Thymus (tissue), 11 donors: Measurements from ENCODE around the gene RAD18. TPM values are rescaled to one million over a fixed set of nuclear protein-coding genes. Genes with fewer than 3 reads are reported as not detected.

Experiments
- DNase-seq, 9 donors: peaks; one replicate each; pipeline ENCODE4 v3.0.0-alpha.2; 2013; ENCODE audit warnings: low spot score in 9 of 9, low read depth in 6 of 9, missing footprints in 1 of 9
- H3K27ac ChIP-seq, 2 donors: one replicate each; pipeline ENCODE4 v1.5.1; 2013; ENCODE audit warnings: control low read depth in 1 of 2, low read depth in 1 of 2, low read length in 1 of 2, mild to moderate bottlenecking in 1 of 2, moderate library complexity in 1 of 2
- H3K27me3 ChIP-seq, 2 donors: one replicate each; pipeline ENCODE4 v1.5.1; 2013; ENCODE audit warnings: low read length in 1 of 2; ENCODE audit not compliant: control insufficient read depth in 2 of 2, insufficient read depth in 1 of 2
- H3K36me3 ChIP-seq, 2 donors: one replicate each; pipeline ENCODE4 v1.5.1; 2013; ENCODE audit warnings: low read length in 1 of 2, mild to moderate bottlenecking in 1 of 2, moderate library complexity in 1 of 2; ENCODE audit not compliant: control insufficient read depth in 2 of 2, insufficient read depth in 2 of 2
- H3K4me1 ChIP-seq, 2 donors: one replicate each; pipeline ENCODE4 v1.5.1; 2013; ENCODE audit warnings: low read length in 2 of 2; ENCODE audit not compliant: control insufficient read depth in 2 of 2, insufficient read depth in 2 of 2
- H3K4me3 ChIP-seq, 2 donors: one replicate each; pipeline ENCODE4 v1.5.1; 2013; ENCODE audit warnings: low read length in 2 of 2, control low read depth in 1 of 2, mild to moderate bottlenecking in 1 of 2
- H3K9me3 ChIP-seq, 2 donors: one replicate each; pipeline ENCODE4 v1.5.1; 2013; ENCODE audit warnings: low read length in 1 of 2, mild to moderate bottlenecking in 1 of 2; ENCODE audit not compliant: control insufficient read depth in 2 of 2, insufficient read depth in 1 of 2
- WGBS: extraction: QIAGEN DNeasy Blood & Tissue Kit; methylation state at CpG from one replicate; pipeline ENCODE4 v1.1.7; 2013; 5-methylcytosine and 5-hydroxymethylcytosine counted together
- polyA plus RNA-seq: library from polyadenylated mRNA; stranded (reverse); fragments of 200-250 nt; gene quantifications from one replicate; pipeline ENCODE4 v1.2.3, GENCODE V29; 2013
- total RNA-seq: library from RNA; stranded (reverse); fragments of 120-200 nt; gene quantifications from one replicate; pipeline ENCODE4 v1.2.4, GENCODE V29; 2013
- donor health status: healthy.

RAD18 gene
- total and polyA plus RNA-seq, 2 donors, result 4.0 to 14.5 TPM

DNA sequence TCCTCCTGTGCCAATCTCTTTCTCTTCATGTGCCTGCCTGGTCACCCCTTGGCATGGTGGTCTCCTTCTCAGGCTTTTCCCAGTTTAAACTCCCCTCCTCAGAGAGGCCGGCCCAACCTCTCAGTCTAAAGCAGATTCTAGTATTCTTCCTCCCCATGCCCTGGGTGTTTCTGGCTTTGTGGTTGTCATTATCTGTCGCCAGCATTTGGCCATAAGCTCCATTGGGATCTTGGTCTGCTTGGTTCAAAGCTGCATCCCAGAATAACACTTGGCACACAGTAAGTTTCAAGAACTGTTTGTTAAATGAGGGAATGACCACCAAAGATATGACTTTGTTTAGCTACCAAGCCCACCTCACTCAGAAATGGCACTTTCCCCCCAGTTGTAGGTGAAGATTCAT lies 11.2 kb upstream of the RAD18 start:
- H3K36me3 ChIP-seq, result no peaks in the 10 kb centered on the region
- H3K27me3 ChIP-seq, result peaks cover 2 to 3% of the 10 kb centered on the region in 2 donors
- peaks cover 0 to 3% of the 10 kb centered on the region in 2 donors for H3K9me3 ChIP-seq
- no peaks in the 10 kb centered on the region for H3K4me1 ChIP-seq
- 97% methylated on average over 2 of the region's 2 CpGs for WGBS
- H3K27ac ChIP-seq, result no peak overlapping the region
- no peak overlapping the region for H3K4me3 ChIP-seq
- no peak for DNase-seq

DNA sequence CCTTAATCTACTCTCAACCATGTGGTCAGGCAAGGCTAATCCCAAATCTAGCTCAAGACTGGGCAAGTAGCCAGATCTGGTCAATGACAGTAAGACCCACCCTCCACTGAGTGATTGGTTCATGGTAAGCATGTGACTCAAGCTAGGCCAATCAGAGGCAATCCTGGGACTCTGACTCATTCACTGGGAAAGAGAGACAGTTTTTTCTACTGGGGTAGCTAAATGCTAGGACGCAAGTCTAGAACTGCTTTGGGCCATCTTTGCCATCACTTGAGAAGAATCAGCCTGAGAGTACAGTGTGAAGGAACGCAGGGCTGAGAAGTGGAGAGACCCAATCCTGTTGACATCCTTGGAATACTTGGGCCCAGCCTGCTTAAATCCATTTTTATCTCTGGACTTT lies 9.4 kb upstream of the RAD18 start:
- H3K9me3 ChIP-seq, result no peaks in the 10 kb centered on the region
- no peak overlapping the region for H3K4me3 ChIP-seq
- H3K4me1 ChIP-seq, result no peaks in the 10 kb centered on the region
- 97% methylated on average over 2 of the region's 2 CpGs for WGBS
- no peak overlapping the region for H3K27ac ChIP-seq
- peaks cover 0 to 13% of the 10 kb centered on the region in 2 donors for H3K27me3 ChIP-seq
- DNase-seq, result no peak
- no peaks in the 10 kb centered on the region for H3K36me3 ChIP-seq

DNA sequence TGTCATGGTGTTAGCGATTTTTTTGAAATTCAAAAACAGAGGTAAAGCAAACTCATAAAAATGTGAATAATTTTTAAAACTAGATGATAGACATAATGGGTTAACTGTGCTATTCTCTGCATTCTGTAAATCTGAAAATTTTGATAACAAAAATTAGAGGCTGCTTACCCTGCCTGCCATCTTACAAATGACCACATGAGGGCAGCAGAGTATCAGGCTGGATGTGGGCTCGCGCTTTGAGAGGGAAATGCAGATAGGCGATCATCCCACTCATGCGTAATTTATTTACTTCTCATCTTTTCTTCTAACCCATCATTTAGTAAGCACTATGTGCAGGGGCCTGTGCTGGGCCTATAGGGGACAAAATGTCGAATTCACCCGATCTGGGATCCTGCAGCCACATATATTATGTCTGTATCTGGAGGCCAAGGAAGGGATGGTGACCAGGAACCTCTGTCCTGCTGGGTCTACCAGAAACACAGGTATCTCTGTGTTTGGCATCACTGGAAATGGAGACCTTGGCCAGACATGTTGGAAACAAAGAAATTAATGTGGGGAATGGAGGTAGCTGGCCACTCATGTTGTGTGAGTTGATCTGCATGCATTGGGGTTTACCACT lies 7.8 kb upstream of the RAD18 start:
- no peaks in the 10 kb centered on the region for H3K9me3 ChIP-seq
- no peaks in the 10 kb centered on the region for H3K36me3 ChIP-seq
- no peaks in the 10 kb centered on the region for H3K4me1 ChIP-seq
- no peak overlapping the region for H3K4me3 ChIP-seq
- peak; percentile 29 to 82 (median 60) for DNase-seq
- 3% methylated on average over 7 of the region's 7 CpGs for WGBS
- H3K27me3 ChIP-seq, result peaks cover 0 to 10% of the 10 kb centered on the region in 2 donors
- H3K27ac ChIP-seq, result no peak overlapping the region

- no peaks in the 10 kb centered on the region for H3K9me3 ChIP-seq
- H3K36me3 ChIP-seq, result no peaks in the 10 kb centered on the region
- DNase-seq, result no peak
- H3K4me3 ChIP-seq, result no peak overlapping the region
- no peak overlapping the region for H3K27ac ChIP-seq
- no peaks in the 10 kb centered on the region for H3K4me1 ChIP-seq
- 89% methylated on average over 4 of the region's 4 CpGs for WGBS
- peaks cover 0 to 10% of the 10 kb centered on the region in 2 donors for H3K27me3 ChIP-seq
Measured at GRCh38 chr3:8969241-8969640, 6.0 kb upstream of the RAD18 start.

DNA sequence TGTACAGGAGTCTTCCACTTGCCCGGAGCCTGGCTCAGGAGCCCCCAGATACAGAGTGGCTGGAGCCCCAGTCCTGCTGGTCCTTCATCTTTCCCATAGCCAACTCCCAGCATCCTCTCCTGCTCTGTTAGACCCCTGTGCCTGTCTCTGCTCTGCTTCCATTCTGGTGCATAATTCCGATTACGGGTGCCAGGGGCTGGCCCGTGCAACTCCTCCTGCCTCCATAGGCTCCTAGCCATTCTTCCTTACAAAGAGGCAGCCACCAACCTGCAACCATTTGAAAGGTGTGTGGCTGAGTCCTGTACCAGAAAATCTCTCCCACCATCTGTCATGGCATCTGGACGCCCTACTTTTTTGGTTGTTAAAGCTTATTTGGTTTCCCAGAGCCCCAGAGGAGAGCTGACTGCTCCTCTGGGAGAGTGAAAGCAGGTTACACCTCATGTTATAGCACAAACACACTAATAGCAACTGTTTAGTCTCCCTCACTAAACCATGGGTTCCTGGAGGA lies 5.2 kb upstream of the RAD18 start:
- H3K27ac ChIP-seq, result no peak overlapping the region
- peaks cover 3 to 6% of the 10 kb centered on the region in 2 donors for H3K4me1 ChIP-seq
- H3K9me3 ChIP-seq, result no peaks in the 10 kb centered on the region
- H3K27me3 ChIP-seq, result peaks cover 0 to 10% of the 10 kb centered on the region in 2 donors
- H3K36me3 ChIP-seq, result no peaks in the 10 kb centered on the region
- no peak overlapping the region for H3K4me3 ChIP-seq
- no peak for DNase-seq
- WGBS, result 90% methylated on average over 5 of the region's 5 CpGs

DNA sequence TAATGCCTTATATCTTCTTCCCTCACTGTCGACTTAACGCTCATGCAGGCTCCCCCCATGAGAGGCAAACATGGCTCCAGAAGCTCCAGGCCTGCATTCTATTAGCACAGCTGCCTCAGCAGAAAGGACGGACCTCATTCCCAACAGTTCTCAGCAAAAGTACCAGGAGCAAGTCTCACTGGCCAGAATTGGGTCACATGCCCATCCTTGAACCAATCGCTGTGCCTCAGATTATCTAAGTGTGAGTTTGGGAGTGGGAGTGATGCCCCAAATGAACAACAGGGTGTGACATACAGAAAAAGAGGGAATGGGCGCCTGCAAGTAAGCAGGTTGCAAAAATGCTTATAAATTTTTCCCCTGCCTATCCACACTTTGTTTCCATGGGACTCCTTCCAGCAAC lies 4.3 kb upstream of the RAD18 start:
- DNase-seq, result no peak
- no peaks in the 10 kb centered on the region for H3K36me3 ChIP-seq
- 83% methylated on average over 5 of the region's 5 CpGs for WGBS
- H3K27ac ChIP-seq, result no peak overlapping the region
- H3K27me3 ChIP-seq, result peaks cover 0 to 10% of the 10 kb centered on the region in 2 donors
- peaks cover 7 to 11% of the 10 kb centered on the region in 2 donors for H3K4me1 ChIP-seq
- no peaks in the 10 kb centered on the region for H3K9me3 ChIP-seq
- H3K4me3 ChIP-seq, result no peak overlapping the region

- Histone ChIP-seq H3K27ac (no peak overlapping the region), H3K9me3 (no peaks in the 10 kb centered on the region), H3K4me3 (no peak overlapping the region), H3K27me3 (peaks cover 0 to 10% of the 10 kb centered on the region in 2 donors), H3K4me1 (peaks cover 13 to 17% of the 10 kb centered on the region in 2 donors), H3K36me3 (no peaks in the 10 kb centered on the region)
- no peak for DNase-seq
- 91% methylated on average over 3 of the region's 3 CpGs for WGBS
Measured at GRCh38 chr3:8966820-8967348, 3.6 kb upstream of the RAD18 start.

GRCh38 chr3:8966150-8966819 lies 3.0 kb upstream of the RAD18 start:
- WGBS, result 99% methylated on average over 2 of the region's 2 CpGs
- H3K4me3 ChIP-seq, result no peak overlapping the region
- H3K27ac ChIP-seq, result no peak overlapping the region

More at GRCh38 chr3:8966150-8966819, 3.0 kb upstream of the RAD18 start:
- DNase-seq, result no peak
- peaks cover 0 to 10% of the 10 kb centered on the region in 2 donors for H3K27me3 ChIP-seq
- H3K4me1 ChIP-seq, result peaks cover 13 to 17% of the 10 kb centered on the region in 2 donors
- H3K36me3 ChIP-seq, result no peaks in the 10 kb centered on the region
- H3K9me3 ChIP-seq, result no peaks in the 10 kb centered on the region
